HEK293 (cell line): ENCODE data around the gene GALNT13.

ENCODE experiments used
- CTCF ChIA-PET: fragments of 350-600 bp; formaldehyde crosslinking; extraction: SDS; loops from one replicate; lab custom pipeline; 2021; ENCODE audit warnings: antibody characterized with exemption; lab: Yijun Ruan, JAX
- POLR2A ChIA-PET: fragments of 300-600 bp; formaldehyde crosslinking; extraction: SDS; loops from one replicate; lab custom pipeline; 2020; ENCODE audit warnings: antibody characterized with exemption, inconsistent platforms; lab: Yijun Ruan, JAX
- H3K27ac ChIP-seq: fragments of 200-500 bp; sonication (Bioruptor generic); 2 replicates; pipeline ENCODE4 v1.5.1; 2014; ENCODE audit warnings: low read depth, low read length, control low read depth, inconsistent platforms; ENCODE audit errors: extremely low read depth
- H3K36me3 ChIP-seq, 2 experiments: fragments of 200-500 bp in 1 of 2; sonication (Bioruptor generic) in 1 of 2; 1 replicate in 1 of 2; 2 replicates in 1 of 2; pipeline ENCODE4 v1.5.1; 2014 to 2017; ENCODE audit warnings: inconsistent platforms in 2 of 2, low read length in 2 of 2; ENCODE audit not compliant: control insufficient read depth in 2 of 2, insufficient read depth in 1 of 2
- H3K4me1 ChIP-seq: fragments of 200-500 bp; sonication (Bioruptor generic); 2 replicates; pipeline ENCODE4 v1.5.1; 2014; ENCODE audit warnings: mild to moderate bottlenecking, low read length, inconsistent platforms; ENCODE audit not compliant: control insufficient read depth, insufficient read depth
- H3K4me3 ChIP-seq: 2 replicates; pipeline ENCODE4 v1.5.1; 2011; ENCODE audit warnings: low read depth, mild to moderate bottlenecking, control low read depth, low read length, moderate library complexity
- H3K9me3 ChIP-seq: fragments of 200-500 bp; sonication (Bioruptor generic); 2 replicates; pipeline ENCODE4 v1.5.1; 2014; ENCODE audit warnings: low read depth, low read length, inconsistent platforms; ENCODE audit not compliant: control insufficient read depth, insufficient read depth
- GLIS1 ChIP-seq: fragments of 450-650 bp; formaldehyde crosslinking; IDR thresholded peaks from 2 replicates; pipeline ENCODE4 v1.5.1; 2016; ENCODE audit warnings: missing biosample characterization, missing genetic modification characterization
- MYNN ChIP-seq: fragments of 450-650 bp; formaldehyde crosslinking; IDR thresholded peaks from 2 replicates; pipeline ENCODE4 v1.5.1; 2016; ENCODE audit warnings: missing biosample characterization, missing genetic modification characterization, borderline replicate concordance
- ZBTB21 ChIP-seq: fragments of 450-650 bp; formaldehyde crosslinking; IDR thresholded peaks from 2 replicates; pipeline ENCODE4 v1.5.1; 2017; ENCODE audit warnings: missing biosample characterization, missing genetic modification characterization
- ZNF132 ChIP-seq: fragments of 450-650 bp; formaldehyde crosslinking; IDR thresholded peaks from 2 replicates; pipeline ENCODE4 v1.5.1; 2017; ENCODE audit warnings: missing biosample characterization, missing genetic modification characterization, borderline replicate concordance
- ZNF157 ChIP-seq: fragments of 450-650 bp; formaldehyde crosslinking; IDR thresholded peaks from 2 replicates; pipeline ENCODE4 v1.5.1; 2016; ENCODE audit warnings: missing biosample characterization, missing genetic modification characterization
- ZNF169 ChIP-seq: fragments of 450-650 bp; formaldehyde crosslinking; IDR thresholded peaks from 2 replicates; pipeline ENCODE4 v1.5.1; 2016; ENCODE audit warnings: missing biosample characterization, missing genetic modification characterization
- ZNF350 ChIP-seq: fragments of 450-650 bp; formaldehyde crosslinking; IDR thresholded peaks from 2 replicates; pipeline ENCODE4 v1.5.0; 2017; ENCODE audit warnings: missing biosample characterization, mild to moderate bottlenecking, missing genetic modification characterization
- ZNF48 ChIP-seq: fragments of 450-650 bp; formaldehyde crosslinking; IDR thresholded peaks from 2 replicates; pipeline ENCODE4 v1.5.1; 2016; ENCODE audit warnings: missing biosample characterization, missing genetic modification characterization
- ZNF560 ChIP-seq: fragments of 450-650 bp; formaldehyde crosslinking; IDR thresholded peaks from 2 replicates; pipeline ENCODE4 v1.5.1; 2017; ENCODE audit warnings: missing biosample characterization, missing genetic modification characterization, borderline replicate concordance
- ZNF561 ChIP-seq: fragments of 450-650 bp; IDR thresholded peaks from 2 replicates; pipeline ENCODE4 v1.5.1; 2018; ENCODE audit warnings: missing biosample characterization, missing genetic modification characterization, borderline replicate concordance
- ZNF623 ChIP-seq: fragments of 450-650 bp; formaldehyde crosslinking; IDR thresholded peaks from 2 replicates; pipeline ENCODE4 v1.5.1; 2016; ENCODE audit warnings: missing biosample characterization, missing genetic modification characterization
- ZNF777 ChIP-seq: fragments of 450-650 bp; formaldehyde crosslinking; IDR thresholded peaks from 2 replicates; pipeline ENCODE4 v1.5.1; 2017; ENCODE audit warnings: missing biosample characterization, missing genetic modification characterization, borderline replicate concordance
- ZSCAN30 ChIP-seq: fragments of 450-650 bp; IDR thresholded peaks from 2 replicates; pipeline ENCODE4 v1.5.1; 2018; ENCODE audit warnings: missing biosample characterization, mild to moderate bottlenecking, missing genetic modification characterization, moderate library complexity
- TF ChIP-seq, protein P1 (sequence below): fragments of 450-650 bp; formaldehyde crosslinking; IDR thresholded peaks from 2 replicates; pipeline ENCODE4 v1.5.1; 2017; ENCODE audit warnings: missing biosample characterization, missing genetic modification characterization
- TF ChIP-seq, protein P2 (sequence below): fragments of 450-650 bp; formaldehyde crosslinking; IDR thresholded peaks from 2 replicates; pipeline ENCODE4 v1.5.1; 2016; ENCODE audit warnings: missing biosample characterization, missing genetic modification characterization
- TF ChIP-seq, protein P3 (sequence below): fragments of 450-650 bp; IDR thresholded peaks from 2 replicates; pipeline ENCODE4 v1.5.1; 2018; ENCODE audit warnings: missing biosample characterization, missing genetic modification characterization
- TF ChIP-seq, protein P4 (sequence below): fragments of 450-650 bp; formaldehyde crosslinking; IDR thresholded peaks from 2 replicates; pipeline ENCODE4 v1.5.1; 2016; ENCODE audit warnings: missing biosample characterization, missing genetic modification characterization
- TF ChIP-seq, protein P5 (sequence below): fragments of 450-650 bp; formaldehyde crosslinking; IDR thresholded peaks from 2 replicates; pipeline ENCODE4 v1.5.1; 2016; ENCODE audit warnings: missing biosample characterization, missing genetic modification characterization
- TF ChIP-seq, protein P6 (sequence below): fragments of 450-650 bp; formaldehyde crosslinking; IDR thresholded peaks from 2 replicates; pipeline ENCODE4 v1.5.1; 2017; ENCODE audit warnings: missing biosample characterization, missing genetic modification characterization
- TF ChIP-seq, protein P7 (sequence below): fragments of 450-650 bp; formaldehyde crosslinking; IDR thresholded peaks from 2 replicates; pipeline ENCODE4 v1.5.1; 2017; ENCODE audit warnings: missing biosample characterization, missing genetic modification characterization

GALNT13 gene

DNA sequence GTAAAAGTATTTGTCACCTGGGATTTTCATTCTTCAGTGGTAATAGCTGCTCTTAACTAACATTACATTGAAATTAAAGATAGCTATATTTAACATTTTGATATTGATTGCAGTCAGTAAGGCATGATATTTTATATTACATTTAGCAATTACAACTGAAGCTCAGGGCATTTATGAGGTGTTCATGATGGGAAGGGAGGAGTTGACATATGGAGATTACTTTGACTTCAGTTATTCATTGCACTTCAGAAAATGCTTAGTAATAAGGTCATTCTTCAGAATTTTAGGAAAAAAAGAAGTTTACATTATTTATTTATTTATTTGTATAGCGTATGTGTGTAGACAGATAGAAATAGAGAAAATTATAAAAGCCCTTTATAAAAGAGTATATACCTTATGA is 352.0 kb downstream of the GALNT13 start:
- no peak overlapping the region for H3K27ac ChIP-seq
- POLR2A ChIA-PET = no interaction called here
- no peaks in the 10 kb centered on the region for H3K4me1 ChIP-seq
- CTCF ChIA-PET = no interaction called here
- TF ChIP-seq, protein P1, sequence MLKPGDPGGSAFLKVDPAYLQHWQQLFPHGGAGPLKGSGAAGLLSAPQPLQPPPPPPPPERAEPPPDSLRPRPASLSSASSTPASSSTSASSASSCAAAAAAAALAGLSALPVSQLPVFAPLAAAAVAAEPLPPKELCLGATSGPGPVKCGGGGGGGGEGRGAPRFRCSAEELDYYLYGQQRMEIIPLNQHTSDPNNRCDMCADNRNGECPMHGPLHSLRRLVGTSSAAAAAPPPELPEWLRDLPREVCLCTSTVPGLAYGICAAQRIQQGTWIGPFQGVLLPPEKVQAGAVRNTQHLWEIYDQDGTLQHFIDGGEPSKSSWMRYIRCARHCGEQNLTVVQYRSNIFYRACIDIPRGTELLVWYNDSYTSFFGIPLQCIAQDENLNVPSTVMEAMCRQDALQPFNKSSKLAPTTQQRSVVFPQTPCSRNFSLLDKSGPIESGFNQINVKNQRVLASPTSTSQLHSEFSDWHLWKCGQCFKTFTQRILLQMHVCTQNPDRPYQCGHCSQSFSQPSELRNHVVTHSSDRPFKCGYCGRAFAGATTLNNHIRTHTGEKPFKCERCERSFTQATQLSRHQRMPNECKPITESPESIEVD (tag by site-specific recombination) = no peak
- no peak for TF ChIP-seq MYNN (tag by site-specific recombination)
- no peak for TF ChIP-seq ZSCAN30 (tag by site-specific recombination)
- TF ChIP-seq, protein P2, sequence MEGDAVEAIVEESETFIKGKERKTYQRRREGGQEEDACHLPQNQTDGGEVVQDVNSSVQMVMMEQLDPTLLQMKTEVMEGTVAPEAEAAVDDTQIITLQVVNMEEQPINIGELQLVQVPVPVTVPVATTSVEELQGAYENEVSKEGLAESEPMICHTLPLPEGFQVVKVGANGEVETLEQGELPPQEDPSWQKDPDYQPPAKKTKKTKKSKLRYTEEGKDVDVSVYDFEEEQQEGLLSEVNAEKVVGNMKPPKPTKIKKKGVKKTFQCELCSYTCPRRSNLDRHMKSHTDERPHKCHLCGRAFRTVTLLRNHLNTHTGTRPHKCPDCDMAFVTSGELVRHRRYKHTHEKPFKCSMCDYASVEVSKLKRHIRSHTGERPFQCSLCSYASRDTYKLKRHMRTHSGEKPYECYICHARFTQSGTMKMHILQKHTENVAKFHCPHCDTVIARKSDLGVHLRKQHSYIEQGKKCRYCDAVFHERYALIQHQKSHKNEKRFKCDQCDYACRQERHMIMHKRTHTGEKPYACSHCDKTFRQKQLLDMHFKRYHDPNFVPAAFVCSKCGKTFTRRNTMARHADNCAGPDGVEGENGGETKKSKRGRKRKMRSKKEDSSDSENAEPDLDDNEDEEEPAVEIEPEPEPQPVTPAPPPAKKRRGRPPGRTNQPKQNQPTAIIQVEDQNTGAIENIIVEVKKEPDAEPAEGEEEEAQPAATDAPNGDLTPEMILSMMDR = no peak
- TF ChIP-seq ZNF48 (tag by site-specific recombination) = no peak
- no peak for TF ChIP-seq ZNF169 (tag by site-specific recombination)
- TF ChIP-seq ZNF157 (tag by site-specific recombination) = no peak
- TF ChIP-seq, protein P3, sequence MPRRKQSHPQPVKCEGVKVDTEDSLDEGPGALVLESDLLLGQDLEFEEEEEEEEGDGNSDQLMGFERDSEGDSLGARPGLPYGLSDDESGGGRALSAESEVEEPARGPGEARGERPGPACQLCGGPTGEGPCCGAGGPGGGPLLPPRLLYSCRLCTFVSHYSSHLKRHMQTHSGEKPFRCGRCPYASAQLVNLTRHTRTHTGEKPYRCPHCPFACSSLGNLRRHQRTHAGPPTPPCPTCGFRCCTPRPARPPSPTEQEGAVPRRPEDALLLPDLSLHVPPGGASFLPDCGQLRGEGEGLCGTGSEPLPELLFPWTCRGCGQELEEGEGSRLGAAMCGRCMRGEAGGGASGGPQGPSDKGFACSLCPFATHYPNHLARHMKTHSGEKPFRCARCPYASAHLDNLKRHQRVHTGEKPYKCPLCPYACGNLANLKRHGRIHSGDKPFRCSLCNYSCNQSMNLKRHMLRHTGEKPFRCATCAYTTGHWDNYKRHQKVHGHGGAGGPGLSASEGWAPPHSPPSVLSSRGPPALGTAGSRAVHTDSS (tag by site-specific recombination) = no peak
- TF ChIP-seq, protein P4, sequence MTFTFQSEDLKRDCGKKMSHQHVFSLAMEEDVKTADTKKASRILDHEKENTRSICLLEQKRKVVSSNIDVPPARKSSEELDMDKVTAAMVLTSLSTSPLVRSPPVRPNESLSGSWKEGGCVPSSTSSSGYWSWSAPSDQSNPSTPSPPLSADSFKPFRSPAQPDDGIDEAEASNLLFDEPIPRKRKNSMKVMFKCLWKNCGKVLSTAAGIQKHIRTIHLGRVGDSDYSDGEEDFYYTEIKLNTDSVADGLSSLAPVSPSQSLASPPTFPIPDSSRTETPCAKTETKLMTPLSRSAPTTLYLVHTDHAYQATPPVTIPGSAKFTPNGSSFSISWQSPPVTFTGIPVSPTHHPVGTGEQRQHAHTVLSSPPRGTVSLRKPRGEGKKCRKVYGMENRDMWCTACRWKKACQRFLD = no peak
- TF ChIP-seq ZNF560 (tag by site-specific recombination) = no peak
- TF ChIP-seq, protein P5, sequence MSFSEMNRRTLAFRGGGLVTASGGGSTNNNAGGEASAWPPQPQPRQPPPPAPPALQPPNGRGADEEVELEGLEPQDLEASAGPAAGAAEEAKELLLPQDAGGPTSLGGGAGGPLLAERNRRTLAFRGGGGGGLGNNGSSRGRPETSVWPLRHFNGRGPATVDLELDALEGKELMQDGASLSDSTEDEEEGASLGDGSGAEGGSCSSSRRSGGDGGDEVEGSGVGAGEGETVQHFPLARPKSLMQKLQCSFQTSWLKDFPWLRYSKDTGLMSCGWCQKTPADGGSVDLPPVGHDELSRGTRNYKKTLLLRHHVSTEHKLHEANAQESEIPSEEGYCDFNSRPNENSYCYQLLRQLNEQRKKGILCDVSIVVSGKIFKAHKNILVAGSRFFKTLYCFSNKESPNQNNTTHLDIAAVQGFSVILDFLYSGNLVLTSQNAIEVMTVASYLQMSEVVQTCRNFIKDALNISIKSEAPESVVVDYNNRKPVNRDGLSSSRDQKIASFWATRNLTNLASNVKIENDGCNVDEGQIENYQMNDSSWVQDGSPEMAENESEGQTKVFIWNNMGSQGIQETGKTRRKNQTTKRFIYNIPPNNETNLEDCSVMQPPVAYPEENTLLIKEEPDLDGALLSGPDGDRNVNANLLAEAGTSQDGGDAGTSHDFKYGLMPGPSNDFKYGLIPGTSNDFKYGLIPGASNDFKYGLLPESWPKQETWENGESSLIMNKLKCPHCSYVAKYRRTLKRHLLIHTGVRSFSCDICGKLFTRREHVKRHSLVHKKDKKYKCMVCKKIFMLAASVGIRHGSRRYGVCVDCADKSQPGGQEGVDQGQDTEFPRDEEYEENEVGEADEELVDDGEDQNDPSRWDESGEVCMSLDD (tag by site-specific recombination) = no peak
- TF ChIP-seq, protein P6, sequence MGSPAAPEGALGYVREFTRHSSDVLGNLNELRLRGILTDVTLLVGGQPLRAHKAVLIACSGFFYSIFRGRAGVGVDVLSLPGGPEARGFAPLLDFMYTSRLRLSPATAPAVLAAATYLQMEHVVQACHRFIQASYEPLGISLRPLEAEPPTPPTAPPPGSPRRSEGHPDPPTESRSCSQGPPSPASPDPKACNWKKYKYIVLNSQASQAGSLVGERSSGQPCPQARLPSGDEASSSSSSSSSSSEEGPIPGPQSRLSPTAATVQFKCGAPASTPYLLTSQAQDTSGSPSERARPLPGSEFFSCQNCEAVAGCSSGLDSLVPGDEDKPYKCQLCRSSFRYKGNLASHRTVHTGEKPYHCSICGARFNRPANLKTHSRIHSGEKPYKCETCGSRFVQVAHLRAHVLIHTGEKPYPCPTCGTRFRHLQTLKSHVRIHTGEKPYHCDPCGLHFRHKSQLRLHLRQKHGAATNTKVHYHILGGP (tag by site-specific recombination) = no peak
- no peak for TF ChIP-seq ZNF350 (tag by site-specific recombination)
- no peak for TF ChIP-seq ZNF561
- TF ChIP-seq ZNF132 (tag by site-specific recombination) = no peak
- no peak for TF ChIP-seq ZNF777 (tag by site-specific recombination)
- no peak for TF ChIP-seq ZNF623
- TF ChIP-seq, protein P7, sequence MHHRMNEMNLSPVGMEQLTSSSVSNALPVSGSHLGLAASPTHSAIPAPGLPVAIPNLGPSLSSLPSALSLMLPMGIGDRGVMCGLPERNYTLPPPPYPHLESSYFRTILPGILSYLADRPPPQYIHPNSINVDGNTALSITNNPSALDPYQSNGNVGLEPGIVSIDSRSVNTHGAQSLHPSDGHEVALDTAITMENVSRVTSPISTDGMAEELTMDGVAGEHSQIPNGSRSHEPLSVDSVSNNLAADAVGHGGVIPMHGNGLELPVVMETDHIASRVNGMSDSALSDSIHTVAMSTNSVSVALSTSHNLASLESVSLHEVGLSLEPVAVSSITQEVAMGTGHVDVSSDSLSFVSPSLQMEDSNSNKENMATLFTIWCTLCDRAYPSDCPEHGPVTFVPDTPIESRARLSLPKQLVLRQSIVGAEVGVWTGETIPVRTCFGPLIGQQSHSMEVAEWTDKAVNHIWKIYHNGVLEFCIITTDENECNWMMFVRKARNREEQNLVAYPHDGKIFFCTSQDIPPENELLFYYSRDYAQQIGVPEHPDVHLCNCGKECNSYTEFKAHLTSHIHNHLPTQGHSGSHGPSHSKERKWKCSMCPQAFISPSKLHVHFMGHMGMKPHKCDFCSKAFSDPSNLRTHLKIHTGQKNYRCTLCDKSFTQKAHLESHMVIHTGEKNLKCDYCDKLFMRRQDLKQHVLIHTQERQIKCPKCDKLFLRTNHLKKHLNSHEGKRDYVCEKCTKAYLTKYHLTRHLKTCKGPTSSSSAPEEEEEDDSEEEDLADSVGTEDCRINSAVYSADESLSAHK (tag by site-specific recombination) = no peak
- TF ChIP-seq GLIS1 = no peak
- no peak for TF ChIP-seq ZBTB21 (tag by site-specific recombination)
- no peaks in the 10 kb centered on the region for H3K36me3 ChIP-seq
- no peak overlapping the region for H3K4me3 ChIP-seq
- H3K9me3 ChIP-seq = no peaks in the 10 kb centered on the region
